Measurements from ENCODE around the gene OR6N2. TPM values are rescaled to one million over a fixed set of nuclear protein-coding genes. Genes with fewer than 3 reads are reported as not detected.

The OR6N2 gene
- total and polyA plus RNA-seq, 2 donors (not counting 1 experiment from before 2014, with no cell fraction given), result not detected

DNA sequence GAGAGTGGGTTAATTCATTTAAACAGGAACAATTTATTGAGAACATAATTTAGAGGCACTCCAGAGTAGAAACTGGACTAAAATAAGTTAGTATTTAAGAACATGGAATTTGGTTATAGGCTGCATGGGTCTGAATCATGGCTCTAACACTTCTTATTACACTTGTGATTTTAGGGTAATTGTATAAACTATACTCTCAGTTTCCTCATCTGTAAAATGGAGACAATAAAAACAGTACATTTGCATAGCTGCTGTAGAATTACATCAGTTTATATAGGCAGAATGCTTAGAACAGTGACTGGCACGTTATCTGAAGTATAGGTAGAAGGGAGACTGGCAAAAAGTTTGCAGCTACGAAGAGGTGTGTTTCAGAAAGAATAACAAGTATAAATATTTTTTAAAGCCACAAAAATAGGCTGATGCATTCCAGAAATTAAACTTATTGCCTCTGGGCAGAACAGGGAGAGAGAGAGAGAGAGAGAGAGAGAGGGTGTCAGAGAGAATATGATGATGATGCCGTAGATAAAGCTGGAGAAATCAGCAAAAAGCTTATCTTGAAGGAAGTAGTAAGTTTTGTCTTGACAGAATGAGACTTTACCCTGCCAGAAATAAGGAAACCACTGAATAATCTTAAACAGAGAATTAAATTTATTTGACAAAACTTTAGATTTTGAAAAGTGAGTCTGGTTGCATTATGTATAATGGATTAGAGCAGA, 52.3 kb downstream of the OR6N2 start:
- no peak overlapping the region for H3K4me3 ChIP-seq (replicated peaks in 1 of 4; ENCODE audit: control extremely low read depth in 1 of 4, insufficient read depth in 1 of 4, low read depth in 3 of 4, low read length in 4 of 4)
- H3K27ac ChIP-seq (ENCODE audit: insufficient read depth, low read length), result no peak overlapping the region
- no peaks in the 10 kb centered on the region for H3K27me3 ChIP-seq (ENCODE audit: control insufficient read depth, insufficient read depth, low read length)
- no peaks in the 10 kb centered on the region for H3K36me3 ChIP-seq (ENCODE audit: control insufficient read depth, insufficient read depth, low read length)
- no peaks in the 10 kb centered on the region for H4K20me1 ChIP-seq (ENCODE audit: control insufficient read depth, extremely low read depth, insufficient read depth, low read length)
- no peak for DNase-seq (ENCODE audit: low read depth in 2 of 2)
- no peaks in the 10 kb centered on the region for H3K4me1 ChIP-seq (ENCODE audit: control insufficient read depth, extremely low read depth, insufficient read depth, low read length)
- no peak for TF ChIP-seq EZH2 (IDR thresholded peaks at IDR 0.05; ENCODE audit: low read length, missing control alignments)
- TF ChIP-seq, protein P1, sequence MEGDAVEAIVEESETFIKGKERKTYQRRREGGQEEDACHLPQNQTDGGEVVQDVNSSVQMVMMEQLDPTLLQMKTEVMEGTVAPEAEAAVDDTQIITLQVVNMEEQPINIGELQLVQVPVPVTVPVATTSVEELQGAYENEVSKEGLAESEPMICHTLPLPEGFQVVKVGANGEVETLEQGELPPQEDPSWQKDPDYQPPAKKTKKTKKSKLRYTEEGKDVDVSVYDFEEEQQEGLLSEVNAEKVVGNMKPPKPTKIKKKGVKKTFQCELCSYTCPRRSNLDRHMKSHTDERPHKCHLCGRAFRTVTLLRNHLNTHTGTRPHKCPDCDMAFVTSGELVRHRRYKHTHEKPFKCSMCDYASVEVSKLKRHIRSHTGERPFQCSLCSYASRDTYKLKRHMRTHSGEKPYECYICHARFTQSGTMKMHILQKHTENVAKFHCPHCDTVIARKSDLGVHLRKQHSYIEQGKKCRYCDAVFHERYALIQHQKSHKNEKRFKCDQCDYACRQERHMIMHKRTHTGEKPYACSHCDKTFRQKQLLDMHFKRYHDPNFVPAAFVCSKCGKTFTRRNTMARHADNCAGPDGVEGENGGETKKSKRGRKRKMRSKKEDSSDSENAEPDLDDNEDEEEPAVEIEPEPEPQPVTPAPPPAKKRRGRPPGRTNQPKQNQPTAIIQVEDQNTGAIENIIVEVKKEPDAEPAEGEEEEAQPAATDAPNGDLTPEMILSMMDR (conservative IDR thresholded peaks at IDR 0.05 in 1 of 2, IDR thresholded peaks at IDR 0.05 in 1 of 2; ENCODE audit: low read depth in 1 of 2, low read length in 2 of 2), result no peak
- H2AFZ ChIP-seq (ENCODE audit: low read length), result no peak overlapping the region
- H3K9me3 ChIP-seq (ENCODE audit: control insufficient read depth, insufficient read depth, low read depth, low read length), result no peaks in the 10 kb centered on the region
- H3K4me2 ChIP-seq (ENCODE audit: extremely low read depth, insufficient read depth, low read length), result no peak overlapping the region
- no peak overlapping the region for H3K9ac ChIP-seq (ENCODE audit: insufficient read depth, low read length)
- H3K79me2 ChIP-seq (ENCODE audit: control insufficient read depth, insufficient read depth, low read length), result no peaks in the 10 kb centered on the region

DNA sequence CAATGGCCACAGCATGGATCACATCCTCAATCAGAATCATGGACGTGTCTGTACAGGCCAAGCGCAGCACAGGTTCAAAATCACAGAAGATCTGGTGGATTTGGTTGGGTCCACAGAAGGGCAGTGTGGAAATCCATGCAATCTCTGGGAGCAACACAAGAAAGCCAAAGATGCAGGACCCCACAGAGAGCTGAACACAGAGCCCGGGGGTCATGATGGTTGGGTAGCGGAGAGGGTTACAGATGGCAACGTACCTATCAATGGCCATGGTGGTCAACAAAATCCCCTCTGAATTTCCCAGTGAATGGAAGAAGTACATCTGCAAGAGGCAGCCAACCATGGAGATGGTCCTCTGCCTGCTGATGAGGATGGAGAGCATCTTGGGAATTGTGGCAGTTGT, 56.6 kb downstream of the OR6N2 start:
- Histone ChIP-seq H3K9ac (ENCODE audit: insufficient read depth, low read length) (no peak overlapping the region), H4K20me1 (ENCODE audit: control insufficient read depth, extremely low read depth, insufficient read depth, low read length) (no peaks in the 10 kb centered on the region), H3K4me2 (ENCODE audit: extremely low read depth, insufficient read depth, low read length) (no peak overlapping the region), H2AFZ (ENCODE audit: low read length) (no peak overlapping the region), H3K4me1 (ENCODE audit: control insufficient read depth, extremely low read depth, insufficient read depth, low read length) (no peaks in the 10 kb centered on the region), H3K36me3 (ENCODE audit: control insufficient read depth, insufficient read depth, low read length) (no peaks in the 10 kb centered on the region), H3K4me3 (replicated peaks in 1 of 4; ENCODE audit: control extremely low read depth in 1 of 4, insufficient read depth in 1 of 4, low read depth in 3 of 4, low read length in 4 of 4) (no peak overlapping the region), H3K27me3 (ENCODE audit: control insufficient read depth, insufficient read depth, low read length) (no peaks in the 10 kb centered on the region), H3K79me2 (ENCODE audit: control insufficient read depth, insufficient read depth, low read length) (no peaks in the 10 kb centered on the region), H3K27ac (ENCODE audit: insufficient read depth, low read length) (no peak overlapping the region), H3K9me3 (ENCODE audit: control insufficient read depth, insufficient read depth, low read depth, low read length) (no peaks in the 10 kb centered on the region)
- DNase-seq (ENCODE audit: low read depth in 2 of 2), result no peak
- no peak for TF ChIP-seq EZH2 (IDR thresholded peaks at IDR 0.05; ENCODE audit: low read length, missing control alignments)
- TF ChIP-seq, protein P1 (conservative IDR thresholded peaks at IDR 0.05 in 1 of 2, IDR thresholded peaks at IDR 0.05 in 1 of 2; ENCODE audit: low read depth in 1 of 2, low read length in 2 of 2), result no peak

Other genes with a start within 250 kb of the OR6N2 start
- gene OR6Y1, start 226.8 kb downstream of the OR6N2 start, total RNA-seq, result not detected in 2 replicates
- gene OR6Y1, start 226.8 kb downstream of the OR6N2 start, polyA plus RNA-seq, result not detected in 2 replicates
- not detected in 2 replicates for gene OR6P1, start 210.6 kb downstream of the OR6N2 start, total RNA-seq
- gene OR6P1, start 210.6 kb downstream of the OR6N2 start, polyA plus RNA-seq, result not detected in 2 replicates
- gene OR10X1, start 201.3 kb downstream of the OR6N2 start, total RNA-seq, result not detected in 2 replicates
- gene OR10X1, start 201.3 kb downstream of the OR6N2 start, polyA plus RNA-seq, result not detected in 2 replicates
- gene OR10Z1, start 175.9 kb downstream of the OR6N2 start, total RNA-seq, result under 0.01 TPM in 1 of 2 replicates, not detected in the other
- not detected in 2 replicates for gene OR10Z1, start 175.9 kb downstream of the OR6N2 start, polyA plus RNA-seq
- under 0.01 and 0.17 TPM in 2 replicates for gene SPTA1, start 94.5 kb downstream of the OR6N2 start, total RNA-seq
- 0.07 TPM in 1 of 2 replicates, not detected in the other for gene SPTA1, start 94.5 kb downstream of the OR6N2 start, polyA plus RNA-seq
- gene OR6K2, start 80.6 kb downstream of the OR6N2 start, total RNA-seq, result not detected in 2 replicates
- not detected in 2 replicates for gene OR6K2, start 80.6 kb downstream of the OR6N2 start, polyA plus RNA-seq
- not detected in 2 replicates for gene OR6K3, start 60.5 kb downstream of the OR6N2 start, total RNA-seq
- not detected in 2 replicates for gene OR6K3, start 60.5 kb downstream of the OR6N2 start, polyA plus RNA-seq
- not detected in 2 replicates for gene OR6K6, start 26.5 kb downstream of the OR6N2 start, total RNA-seq
- gene OR6K6, start 26.5 kb downstream of the OR6N2 start, polyA plus RNA-seq, result not detected in 2 replicates
- not detected in 2 replicates for gene OR6N1, start 9.0 kb downstream of the OR6N2 start, total RNA-seq
- not detected in 2 replicates for gene OR6N1, start 9.0 kb downstream of the OR6N2 start, polyA plus RNA-seq
- not detected in 2 replicates for gene MNDA, start 50.1 kb upstream of the OR6N2 start, total RNA-seq
- gene MNDA, start 50.1 kb upstream of the OR6N2 start, polyA plus RNA-seq, result not detected in 2 replicates
- gene PYHIN1, start 150.3 kb upstream of the OR6N2 start, total RNA-seq, result not detected in 2 replicates
- gene PYHIN1, start 150.3 kb upstream of the OR6N2 start, polyA plus RNA-seq, result not detected in 2 replicates
- gene IFI16, start 228.7 kb upstream of the OR6N2 start, total RNA-seq, result 134 and 141 TPM in 2 replicates
- 193 and 223 TPM in 2 replicates for gene IFI16, start 228.7 kb upstream of the OR6N2 start, polyA plus RNA-seq

All from fibroblast of lung (primary cell).